Measurements from ENCODE around the gene GTF2H1.

Gene GTF2H1

DNA sequence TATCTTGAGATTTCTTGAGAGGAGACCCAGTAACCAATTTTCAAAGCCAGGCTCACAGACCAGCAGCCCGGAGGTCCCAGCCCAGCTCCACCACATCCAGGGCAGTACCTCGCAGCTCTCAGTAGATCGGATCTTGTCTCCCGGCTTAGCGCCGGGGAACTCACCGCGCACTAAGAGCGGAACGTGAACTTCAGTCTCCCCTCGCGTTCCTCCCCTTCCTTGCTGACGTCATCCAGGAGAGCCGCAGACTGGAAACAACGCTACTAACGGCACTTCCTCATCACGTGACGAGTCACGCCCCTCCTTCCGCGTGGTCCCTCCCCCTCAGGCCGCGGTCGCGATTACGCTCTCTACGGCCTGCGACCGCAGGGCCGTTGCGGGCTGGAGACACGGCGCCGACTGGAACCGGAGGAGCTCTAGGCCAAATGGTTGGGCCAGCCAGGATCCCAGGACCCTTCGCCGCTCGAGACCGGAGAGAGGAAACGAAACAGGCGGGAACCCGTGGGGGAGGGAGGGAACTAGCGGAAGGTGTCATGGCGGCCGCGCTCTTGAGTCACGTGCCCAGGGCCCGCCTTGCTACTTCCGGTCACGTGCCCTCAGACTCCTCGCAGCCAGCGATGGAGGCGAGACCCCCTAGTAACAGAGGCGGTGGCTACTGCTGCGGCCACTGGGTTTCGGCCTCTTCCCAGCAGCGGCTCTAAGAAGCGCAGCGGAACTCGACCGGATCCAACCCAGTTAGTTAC is at the start of gene GTF2H1, which contains the start of gene HPS5:
GTF2H1 (plus strand) TSS at position 599 of the 743 bp plus-strand sequence. CDS start 10,508 bp downstream, outside the sequence.
HPS5 (minus strand) TSS at position 172 of the 743 bp plus-strand sequence. CDS start 4,282 bp downstream, outside the sequence.
- DNase-seq (ENCODE audit: low spot score) = peak; percentile 99

DNA sequence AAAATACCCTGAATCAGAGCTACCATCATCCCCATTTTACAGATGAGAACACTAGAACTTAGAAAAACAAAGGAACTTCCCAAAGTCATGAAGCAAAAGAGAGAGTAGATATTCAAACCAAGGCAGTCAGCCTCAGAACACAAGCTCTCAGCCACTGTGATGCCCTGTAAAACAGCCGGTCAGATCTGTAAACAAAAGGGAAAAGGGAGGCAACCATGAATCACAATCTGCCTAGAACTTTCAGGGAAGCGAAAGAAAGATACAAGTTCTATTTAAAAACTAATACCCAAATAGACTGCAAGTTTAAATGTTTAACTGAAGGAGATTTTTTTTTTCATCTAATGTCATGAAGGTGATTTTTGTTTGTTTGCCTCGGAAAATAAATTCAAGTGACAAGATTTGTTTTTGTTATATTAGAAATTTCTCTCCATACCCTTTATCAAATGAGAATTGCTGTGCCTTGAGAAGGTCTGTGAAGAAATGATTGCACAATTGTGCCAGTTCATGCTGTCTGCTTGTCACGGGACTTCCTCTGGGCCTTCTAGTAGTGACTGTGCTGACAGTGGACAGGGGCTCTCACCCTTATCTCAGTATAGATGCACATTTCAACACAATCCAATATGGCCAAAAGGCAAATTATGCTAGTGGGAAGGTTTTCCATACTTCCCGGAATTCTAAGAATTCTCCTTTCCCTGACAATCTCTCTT is 44.6 kb upstream of the GTF2H1 start:
- DNase-seq (ENCODE audit: low spot score) = no peak

DNA sequence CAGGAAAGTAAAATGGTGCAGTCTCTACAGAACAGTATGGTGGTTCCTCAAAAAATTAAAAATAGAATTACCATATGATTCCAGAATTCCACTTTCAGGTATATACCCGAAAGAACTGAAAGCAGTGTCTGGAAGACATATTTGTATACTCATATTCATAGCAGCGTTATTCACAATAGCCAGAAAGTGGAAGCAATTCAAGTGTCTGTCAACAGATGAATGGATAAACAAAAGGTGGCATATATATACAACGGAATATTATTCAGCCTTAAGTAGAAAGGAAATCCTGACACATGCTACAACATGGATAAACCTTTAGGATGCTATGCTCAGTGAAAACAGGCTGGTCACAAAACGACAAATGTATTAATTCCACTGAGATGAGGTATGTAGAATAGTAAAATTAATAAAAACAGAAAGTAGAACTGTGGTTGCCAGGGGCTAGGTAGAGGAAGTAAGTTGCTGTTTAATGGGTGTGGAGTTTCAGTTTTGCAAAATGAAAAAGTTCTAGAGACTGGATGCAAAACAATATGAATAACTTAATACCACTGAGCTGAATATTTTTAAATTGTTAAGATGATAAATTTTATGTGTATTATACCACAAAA is 41.8 kb upstream of the GTF2H1 start:
- DNase-seq (ENCODE audit: low spot score) = no peak

DNA sequence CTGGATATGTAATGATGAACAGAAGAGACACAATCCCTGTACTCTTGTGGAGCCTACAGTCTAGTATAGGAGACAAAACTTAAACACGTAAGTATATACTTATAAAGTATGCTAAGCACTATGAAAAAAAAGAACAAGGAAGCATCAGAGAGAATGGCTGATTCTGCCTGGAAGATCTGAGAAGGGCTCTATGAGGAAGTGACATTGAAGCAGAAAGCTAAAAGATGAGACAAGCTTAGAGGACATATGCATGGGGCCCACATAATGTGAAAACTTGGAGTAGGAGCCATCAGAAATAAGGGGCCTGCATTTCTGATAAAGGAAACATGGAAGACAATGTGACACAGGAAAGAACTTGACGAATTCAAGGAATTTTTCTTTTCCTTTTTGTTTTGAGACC is 39.7 kb upstream of the GTF2H1 start:
- DNase-seq (ENCODE audit: low spot score) = no peak

DNA sequence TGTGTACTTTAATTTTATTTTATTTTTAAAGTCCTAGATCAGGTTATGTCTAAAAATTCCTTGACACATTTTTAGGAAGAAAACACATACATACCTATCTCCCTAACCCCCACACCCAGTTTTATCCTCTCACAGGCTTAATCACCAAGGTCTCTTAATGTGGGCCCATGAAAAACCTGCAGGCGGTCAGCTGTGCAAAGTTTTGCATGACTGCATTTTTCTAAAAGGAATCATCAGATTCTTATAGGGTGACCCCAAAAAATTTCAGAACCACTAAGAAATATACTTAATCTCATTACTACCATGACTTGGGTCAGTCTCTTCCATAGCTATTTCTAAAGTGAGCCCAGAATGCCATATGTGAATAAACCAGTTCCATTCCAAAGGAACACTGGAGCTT is 36.5 kb upstream of the GTF2H1 start:
- no peak for DNase-seq (ENCODE audit: low spot score)

DNA sequence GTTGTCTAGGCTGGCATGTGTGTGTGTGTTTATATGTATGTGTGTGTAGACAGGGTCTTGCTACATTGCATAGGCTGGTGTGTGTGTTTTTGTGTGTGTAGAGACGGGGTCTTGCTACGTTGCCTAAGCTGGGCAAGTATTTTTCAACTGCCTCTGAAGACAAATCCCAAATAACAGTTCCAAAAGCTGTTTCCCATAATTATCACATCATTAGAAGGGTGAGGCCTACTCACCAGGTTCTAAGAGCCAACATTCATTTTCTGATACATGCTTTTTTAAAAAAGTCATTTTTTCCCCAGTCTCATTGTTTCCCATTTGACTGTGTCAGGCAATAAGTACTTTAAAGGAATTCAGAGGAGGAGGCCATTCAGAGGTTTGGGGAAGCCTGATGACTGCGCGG is 33.5 kb upstream of the GTF2H1 start:
- DNase-seq (ENCODE audit: low spot score) = no peak

DNA sequence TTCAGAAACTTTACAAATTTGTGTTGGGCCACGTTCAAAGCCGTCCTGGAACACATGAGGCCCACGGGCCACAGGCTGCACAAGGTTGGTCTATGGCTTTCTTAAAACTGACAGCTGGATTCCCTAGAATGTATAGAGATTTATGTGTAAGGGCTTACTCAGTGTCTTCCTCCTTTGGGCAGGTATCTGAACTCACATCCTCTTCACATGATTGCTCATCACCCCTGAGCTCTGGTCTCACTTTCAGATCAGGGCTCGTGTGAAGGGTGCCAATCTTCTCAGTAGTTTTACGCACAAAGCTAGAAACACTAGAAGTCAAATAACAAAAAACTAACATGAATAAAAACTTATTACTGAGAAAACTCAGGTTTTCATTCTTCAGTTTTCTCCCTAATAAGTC is 27.5 kb upstream of the GTF2H1 start:
- no peak for DNase-seq (ENCODE audit: low spot score)

DNA sequence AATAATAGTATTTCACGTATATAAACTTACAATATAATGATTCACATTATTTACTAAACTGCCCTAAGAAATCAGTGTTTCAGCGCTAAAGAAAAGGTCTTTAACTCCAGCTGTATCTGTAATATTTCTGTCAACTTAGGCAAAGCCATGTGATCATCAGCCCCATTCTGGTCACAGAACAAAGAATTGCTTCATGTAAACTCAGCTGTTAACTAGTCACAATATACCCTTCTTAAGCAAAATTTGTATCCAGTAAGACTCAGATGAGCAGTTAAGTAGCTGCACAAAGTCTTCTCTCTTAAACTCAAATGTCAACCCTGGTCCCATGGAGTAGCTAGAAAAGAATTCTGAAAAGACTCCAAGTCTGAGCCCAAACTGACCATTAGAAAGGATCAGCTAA is 27.1 kb upstream of the GTF2H1 start:
- DNase-seq (ENCODE audit: low spot score) = no peak

DNA sequence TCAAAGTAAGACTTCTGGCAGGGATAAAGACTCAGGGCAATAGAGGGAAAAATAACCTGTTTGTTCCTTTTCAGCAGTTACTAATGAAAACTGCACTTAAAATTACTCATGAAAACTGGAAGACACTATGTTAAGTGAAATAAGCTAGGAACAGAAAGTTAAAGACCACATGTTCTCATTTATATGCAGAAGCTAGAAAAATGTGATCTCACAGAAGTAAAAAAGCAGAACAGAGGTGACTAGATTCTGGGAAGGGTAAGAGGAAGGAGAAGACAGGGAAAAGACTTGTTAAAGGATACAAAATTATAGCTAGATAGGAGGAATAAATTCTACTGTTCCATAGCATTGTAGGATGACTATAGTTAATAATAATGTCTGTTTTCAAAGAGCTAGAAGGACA is 22.6 kb upstream of the GTF2H1 start:
- DNase-seq (ENCODE audit: low spot score) = no peak

DNA sequence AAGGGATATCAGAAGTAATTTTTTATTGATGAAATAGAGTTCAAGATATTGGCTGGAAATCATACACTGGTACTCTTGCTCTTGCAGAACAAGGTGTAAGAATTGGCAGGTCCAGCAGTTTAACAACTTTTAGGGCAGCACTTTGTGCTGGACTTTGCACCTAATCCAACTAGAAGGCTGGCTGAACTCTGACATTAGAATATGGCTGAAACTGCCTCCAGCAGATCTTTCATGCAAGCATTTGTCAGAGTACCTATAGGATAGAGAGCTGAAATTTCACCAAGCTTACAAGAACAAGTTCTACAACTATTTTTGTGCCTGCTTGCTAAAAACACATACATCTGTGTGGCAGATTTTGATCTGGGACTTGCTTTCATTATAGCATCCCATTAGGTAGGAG is 17.6 kb upstream of the GTF2H1 start:
- no peak for DNase-seq (ENCODE audit: low spot score)

DNA sequence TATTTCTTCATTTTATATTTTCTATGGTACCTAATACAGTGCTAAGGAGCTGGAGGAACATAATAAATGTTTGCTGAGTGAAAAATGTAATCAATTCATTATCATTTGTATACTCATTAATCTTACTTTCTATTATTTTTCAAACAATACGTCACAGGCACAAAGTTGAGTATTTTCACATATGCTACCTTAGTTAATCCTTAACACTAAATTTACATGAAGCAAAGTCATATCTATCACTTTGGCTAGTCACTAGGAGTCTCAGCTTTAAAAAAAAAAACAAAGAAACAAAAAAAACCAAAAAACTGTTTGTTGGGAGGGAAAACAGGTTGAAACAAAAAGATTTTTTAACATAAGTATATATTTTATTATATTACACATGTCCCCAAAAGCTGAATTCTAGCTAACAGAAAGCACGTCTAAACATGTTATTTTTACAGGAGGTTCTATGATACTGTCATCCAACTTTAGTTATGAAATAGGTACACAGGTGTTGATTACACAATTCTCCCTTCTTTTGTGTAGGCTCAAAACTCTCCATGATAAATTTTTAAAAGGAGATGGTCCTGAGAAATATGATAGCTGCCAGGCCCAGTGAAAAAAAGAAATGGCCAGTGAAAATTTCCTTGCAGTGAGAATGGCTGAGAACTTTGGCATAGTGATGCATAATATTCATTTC is 14.8 kb upstream of the GTF2H1 start:
- no peak for DNase-seq (ENCODE audit: low spot score)

DNA sequence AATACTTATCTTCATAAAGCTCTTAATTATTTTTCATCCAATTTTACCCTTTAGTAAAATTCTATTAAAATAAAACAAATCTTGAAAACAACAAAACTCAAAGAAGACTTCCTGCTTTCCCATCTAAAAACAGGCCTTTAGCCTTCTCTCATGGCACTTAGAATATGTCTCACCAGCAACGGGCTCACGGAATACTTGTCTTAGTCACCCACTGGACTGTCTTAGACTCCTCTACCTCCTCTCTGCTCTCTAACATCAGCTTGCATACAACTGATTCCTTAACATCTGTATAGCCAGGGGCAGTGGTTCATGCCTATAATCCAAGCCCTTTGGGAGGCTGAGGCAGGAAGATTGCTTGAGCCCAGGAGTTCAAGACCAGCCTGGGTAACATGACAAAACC is 14.1 kb upstream of the GTF2H1 start:
- DNase-seq (ENCODE audit: low spot score) = no peak

DNA sequence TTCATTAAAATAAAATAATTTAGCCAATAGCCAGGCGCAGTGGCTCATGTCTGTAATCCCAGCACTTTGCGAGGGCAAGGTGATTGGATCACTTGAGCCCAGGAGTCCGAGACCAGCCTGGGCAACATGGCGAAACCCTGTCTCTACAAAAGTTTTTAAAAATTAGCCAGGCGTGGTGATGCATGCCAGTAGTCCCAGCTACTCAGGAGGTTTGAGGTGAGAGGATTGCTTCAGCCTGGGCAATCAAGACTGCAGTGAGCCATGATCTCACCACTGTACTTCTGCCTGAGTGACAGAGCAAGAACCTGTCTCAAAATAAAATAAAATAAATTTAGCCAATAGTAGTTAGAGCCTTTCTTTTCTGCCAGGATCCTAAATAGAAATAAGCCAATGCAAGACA is 12.7 kb upstream of the GTF2H1 start:
- no peak for DNase-seq (ENCODE audit: low spot score)

DNA sequence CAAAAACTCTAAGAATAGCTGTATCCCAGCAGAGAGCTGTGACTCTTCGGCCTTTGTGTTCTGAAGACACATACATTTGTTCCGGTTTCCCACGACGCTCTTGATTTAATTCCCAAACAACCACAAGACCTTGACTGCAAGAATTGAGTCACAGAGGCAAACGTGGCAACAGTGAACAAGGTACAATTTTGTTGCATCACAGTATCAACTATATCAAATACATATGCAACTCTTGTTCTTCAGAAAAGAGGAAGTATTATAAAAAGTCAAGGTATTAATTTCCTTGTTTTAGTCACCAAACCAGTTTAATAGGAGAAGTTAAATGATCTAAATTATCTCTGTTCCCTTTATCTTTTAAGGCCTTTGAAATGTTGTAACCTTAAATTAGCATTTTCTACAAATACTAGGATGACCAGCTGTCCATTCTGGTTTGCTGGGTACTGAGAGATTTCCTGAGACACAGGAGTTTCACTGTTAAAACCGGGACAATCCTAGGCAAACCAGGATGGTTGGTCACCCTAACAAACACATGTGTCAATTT is 11.5 kb upstream of the GTF2H1 start:
- DNase-seq (ENCODE audit: low spot score) = no peak

DNA sequence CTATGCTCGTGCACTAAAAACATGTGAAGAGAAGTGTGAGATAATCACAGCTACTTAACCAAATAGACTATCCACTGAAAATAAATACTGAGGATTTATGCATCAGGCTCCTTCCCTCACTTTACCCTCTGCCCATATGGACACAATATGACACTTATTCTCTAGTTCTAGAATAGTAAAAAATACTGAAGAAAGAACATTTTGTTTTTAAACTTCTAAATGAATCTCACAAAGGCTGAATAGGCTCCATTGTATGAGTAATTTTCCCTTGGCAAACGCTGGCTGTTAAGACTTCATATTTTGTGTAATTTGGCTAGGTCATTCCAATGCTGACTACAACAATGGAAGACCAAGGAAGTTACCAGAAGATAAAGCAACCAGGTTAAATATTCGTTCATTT is 10.4 kb upstream of the GTF2H1 start:
- DNase-seq (ENCODE audit: low spot score) = no peak

DNA sequence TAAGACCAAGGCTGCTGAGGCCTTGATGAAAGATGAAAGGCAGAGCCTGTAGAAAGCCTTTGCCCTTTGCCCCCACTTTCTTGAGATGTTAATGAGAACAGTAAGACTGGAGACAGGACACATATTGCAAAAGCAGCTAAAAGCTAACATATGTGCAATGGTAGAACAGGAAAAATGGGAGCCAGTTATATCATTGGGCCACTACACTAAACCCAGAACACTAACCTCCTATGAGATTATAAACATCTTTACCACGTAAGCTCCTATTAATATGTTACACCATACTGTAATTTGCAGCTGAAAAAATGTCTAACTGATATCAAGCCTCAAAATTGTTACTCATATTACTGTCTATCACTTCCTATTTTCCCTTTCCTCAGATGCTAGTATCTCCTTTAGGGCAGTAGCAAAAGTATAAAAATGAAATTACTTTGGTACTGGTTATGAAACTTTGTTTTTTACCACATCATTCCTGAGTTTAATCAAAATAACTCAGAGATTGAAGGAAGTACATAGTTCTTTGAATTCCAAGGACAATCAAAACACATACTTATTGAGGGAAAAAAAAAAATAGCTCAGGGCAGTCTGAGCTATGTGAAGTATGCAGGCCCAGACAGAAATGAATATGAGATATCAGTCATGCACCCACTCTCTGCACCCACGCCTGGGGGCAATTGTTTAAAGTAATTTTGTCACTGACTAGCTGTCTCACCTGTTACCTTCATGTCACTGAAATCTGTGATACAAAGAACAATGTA is 9.5 kb upstream of the GTF2H1 start:
- DNase-seq (ENCODE audit: low spot score) = no peak

DNA sequence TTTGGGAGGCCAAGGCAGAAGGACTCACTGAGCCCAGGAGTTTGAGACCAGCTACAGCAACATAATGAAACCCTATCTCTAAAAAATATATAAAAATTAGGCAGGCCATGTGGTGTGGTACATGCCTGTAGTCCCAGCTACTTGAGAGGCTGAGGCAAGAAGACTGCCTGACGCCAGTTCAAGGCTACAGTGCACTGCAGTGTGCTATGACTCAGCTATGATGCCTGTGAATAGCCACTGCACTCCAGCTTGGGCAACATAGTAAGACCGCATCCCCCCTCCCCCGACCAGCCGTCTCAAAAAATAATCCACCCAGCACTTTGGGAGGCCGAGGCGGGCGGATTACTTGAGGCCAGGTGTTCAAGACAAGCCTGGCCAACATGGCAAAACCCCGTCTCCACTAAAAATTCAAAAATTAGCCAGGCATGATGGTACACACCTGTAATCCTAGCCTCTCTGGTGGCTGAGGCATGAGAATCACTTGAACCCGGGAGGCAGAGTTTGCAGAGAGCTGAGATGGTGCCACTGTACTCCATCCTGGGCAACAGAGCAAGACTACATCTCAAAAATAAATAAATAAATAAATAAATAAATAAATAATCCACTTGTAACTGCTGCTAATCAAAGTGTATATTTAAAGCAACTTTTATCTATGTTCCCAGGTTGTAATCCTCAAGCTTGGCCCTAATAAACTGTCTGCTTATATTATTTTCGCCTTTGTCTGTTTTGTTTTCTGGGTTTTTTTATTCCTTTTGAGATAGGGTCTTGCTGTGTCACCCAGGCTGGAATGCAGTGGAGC is 8.2 kb upstream of the GTF2H1 start:
- DNase-seq (ENCODE audit: low spot score) = no peak

DNA sequence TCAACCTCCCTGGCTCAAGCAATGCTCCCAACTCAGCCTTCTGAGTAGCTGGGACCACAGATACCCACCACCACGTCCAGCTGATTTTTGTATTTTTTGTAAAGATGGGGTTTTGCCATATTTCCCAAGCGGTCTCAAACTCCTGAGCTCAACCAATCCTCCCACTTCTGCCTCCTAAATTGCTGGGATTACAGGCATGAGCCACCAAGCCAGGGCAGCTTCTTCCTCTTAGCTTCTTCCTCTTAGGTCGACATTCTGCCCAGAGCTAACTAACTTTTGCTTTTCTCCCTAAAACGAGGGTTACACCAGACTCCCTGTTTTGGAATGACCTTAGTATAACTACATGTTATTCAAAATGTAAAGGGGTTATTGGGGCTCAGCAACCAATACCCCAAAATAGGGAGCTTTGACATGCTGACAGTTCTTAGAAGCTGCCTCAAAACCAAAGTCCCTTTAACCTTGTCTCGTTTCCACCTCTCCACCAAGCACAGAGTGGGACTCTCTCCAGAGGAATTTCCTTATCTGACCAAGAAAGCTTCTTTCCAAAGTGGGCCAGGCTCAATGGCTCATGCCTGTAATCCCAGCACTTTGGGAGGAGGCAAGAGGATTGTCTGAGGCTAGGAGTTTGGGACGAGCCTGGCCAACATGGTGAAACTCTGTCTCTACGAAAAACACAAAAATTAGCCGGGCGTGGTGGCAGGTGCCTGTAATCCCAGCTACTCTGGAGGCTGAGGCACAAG is 7.4 kb upstream of the GTF2H1 start:
- DNase-seq (ENCODE audit: low spot score) = no peak

DNA sequence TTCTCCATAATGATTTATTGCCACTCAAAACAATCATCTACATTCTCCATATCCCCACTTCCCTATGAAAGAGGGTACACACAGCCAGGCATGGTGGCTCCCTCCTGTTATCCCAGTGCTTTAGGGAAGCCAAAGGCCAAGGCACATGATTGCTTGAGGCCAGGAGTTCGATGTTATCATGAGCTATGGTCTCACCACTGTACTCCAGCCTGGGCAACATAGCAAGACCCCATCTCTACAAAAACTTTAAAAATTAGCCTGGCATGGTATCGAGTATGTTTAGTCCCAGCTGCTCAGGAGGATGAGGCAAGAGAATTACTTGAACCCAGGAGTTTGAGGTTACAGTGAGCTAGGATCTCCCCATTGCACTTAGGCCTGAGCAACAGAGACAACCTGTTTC is 6.5 kb upstream of the GTF2H1 start:
- DNase-seq (ENCODE audit: low spot score) = no peak

DNA sequence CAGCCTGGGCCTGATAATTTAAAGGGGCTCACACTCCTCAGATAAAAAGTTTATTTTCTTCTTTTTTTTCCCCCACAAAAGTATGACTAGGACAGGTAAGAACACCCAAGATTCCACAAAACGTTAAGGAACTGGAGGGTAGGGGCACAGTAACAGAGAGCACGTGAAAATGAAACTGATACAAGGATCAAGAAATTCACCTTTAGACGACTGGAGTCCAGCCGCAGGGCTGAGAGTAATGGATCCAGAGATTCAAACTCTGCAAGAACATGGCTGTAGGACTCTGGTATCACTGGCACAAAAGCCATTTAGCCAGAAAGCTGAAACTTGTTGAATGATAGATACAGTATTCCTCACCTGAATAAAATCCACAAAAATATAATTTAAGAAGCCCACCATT is 4.8 kb upstream of the GTF2H1 start:
- DNase-seq (ENCODE audit: low spot score) = no peak
